RPMI7951 (cell line): ENCODE measurements around the gene KAZN. TPM values are rescaled to one million over a fixed set of nuclear protein-coding genes. Genes with fewer than 3 reads are reported as not detected.

Source experiments
- DNase-seq: peaks from one replicate; pipeline ENCODE4 v3.0.0-alpha.2; 2012; ENCODE audit warnings: low read depth
- total RNA-seq: library from RNA; depleted of rRNA; stranded (reverse); fragments of >200 nt; shearing (Covaris generic); gene quantifications from 2 replicates; pipeline ENCODE4 v1.2.3, GENCODE V29; 2014

The KAZN gene
- total RNA-seq, 1 experiment from 2014 or later: 0.24 TPM

DNA sequence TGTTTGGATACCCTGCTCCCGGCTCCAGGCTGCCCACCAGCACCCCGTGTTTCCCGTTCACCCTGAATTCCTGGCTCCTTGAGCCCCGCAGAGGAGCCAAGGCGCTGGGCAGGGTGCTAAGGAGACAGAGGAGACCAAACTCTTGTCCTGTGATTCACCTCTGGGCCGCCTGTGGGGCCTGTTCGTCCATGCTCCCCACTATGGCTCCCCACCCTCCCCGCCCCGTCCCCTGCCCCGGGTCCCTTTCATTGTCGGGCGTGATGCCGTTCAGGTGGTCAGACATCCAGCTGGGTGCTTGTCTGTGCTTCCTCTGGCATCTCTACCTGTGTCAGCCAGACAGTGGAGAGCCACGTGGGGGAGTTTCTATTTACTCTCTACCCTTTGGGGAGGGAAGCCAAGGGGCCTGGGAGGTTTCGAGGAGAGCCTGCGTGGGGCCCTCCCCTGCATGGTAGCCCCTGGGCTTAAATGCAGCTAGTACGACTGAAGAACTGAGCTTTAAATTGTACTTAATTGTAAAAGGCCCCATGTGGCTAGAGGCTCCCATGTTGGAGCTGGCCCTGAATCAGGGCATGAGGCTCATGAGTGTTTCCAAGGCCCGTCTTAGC, 333.7 kb downstream of the KAZN start:
- DNase-seq: no peak

DNA sequence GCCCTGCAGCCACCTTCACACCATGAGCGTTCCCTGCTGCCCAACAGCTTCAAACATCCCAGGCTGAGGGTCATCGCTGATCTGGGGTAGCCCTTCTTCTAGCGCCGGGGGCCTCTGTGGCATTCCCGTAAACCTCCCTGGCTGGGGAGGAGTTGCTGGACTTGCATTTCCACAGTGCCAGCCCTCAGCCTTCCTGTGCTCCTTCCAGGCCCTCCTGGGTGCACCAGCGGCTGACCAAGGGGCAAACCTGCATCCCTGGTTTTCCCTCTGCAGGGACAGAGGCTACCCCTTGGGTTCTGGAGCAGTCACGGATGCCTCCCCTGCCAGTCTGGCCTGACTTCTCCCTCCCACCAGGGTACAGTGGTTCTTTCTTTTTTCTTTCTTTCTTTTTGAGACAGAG, 336.4 kb downstream of the KAZN start:
- DNase-seq: no peak

DNA sequence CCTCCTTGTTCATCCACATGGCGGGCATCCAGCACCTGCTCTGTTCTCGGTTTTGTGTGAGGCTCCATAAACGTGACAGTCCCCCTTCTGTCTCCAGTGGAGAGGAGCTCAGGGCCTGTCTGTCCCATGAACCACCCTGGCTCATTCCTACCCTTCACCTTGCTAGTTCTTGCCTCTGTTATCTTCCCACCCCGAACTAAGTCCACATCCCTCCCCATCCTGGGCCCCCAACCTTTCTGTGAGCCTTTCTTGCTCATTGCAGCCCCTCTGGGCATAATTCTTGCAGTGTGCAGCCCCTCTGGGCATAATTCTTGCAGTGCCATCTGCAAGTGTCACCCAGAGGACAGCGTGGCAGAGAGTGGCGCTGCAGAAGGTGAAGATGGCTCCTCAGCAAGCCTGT, 338.3 kb downstream of the KAZN start:
- no peak for DNase-seq

- DNase-seq: no peak
Observed at GRCh38 chr1:14937288-14937949, 338.9 kb downstream of the KAZN start.

GRCh38 chr1:14939527-14940284, 341.2 kb downstream of the KAZN start:
- DNase-seq: peak; percentile 54

DNA sequence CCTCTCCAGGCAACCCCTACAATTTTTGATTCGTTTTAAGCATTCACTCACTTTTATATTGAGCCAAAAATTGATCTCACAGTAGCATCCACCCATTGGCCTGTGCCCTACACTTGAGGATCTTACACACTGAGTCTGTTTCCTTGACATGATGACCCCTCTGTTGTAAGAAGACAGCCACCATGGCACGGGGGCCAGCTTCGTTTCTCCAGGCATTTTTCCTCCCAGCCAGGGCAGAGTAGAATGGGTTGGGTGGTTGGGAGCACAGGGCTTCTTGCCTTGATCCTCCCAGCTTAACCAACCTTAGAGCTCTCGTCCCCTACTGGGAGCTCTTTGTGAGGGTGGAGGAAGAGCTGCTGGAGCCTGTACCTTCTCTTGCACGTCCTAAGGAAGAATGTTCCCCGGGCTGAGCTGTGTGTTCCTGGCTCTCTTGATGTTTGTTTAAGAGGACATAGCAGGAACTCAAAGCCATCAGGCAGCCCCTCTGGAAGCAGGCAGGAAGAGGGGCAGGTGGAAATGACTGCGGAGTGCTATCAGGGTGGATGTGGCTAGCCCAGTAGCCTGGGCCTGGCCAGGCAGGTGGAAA, 341.9 kb downstream of the KAZN start:
- no peak for DNase-seq

DNA sequence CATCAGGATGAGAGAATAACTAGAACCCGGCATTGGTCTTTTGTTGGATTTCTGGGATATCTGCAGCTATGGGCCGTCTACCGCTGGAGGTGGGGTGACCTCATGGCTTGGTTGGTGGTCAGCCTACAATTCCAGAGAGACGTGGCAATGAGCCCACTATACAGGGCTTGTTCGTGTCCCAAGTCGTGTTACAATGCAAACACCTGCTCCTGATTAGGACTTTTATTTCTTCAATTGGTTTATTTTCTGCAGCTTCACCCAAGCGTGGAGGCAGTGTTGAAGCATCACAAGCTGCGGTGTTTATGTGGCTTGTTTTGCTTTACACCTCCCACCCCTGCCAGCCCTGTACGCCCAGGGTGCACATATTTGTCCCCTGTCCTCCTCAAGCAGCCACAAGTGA, 343.4 kb downstream of the KAZN start:
- no peak for DNase-seq

- DNase-seq: no peak
Observed at GRCh38 chr1:14944471-14944985, 346.0 kb downstream of the KAZN start.

- DNase-seq: peak; percentile 51
Observed at GRCh38 chr1:14945132-14946010, 346.9 kb downstream of the KAZN start.

DNA sequence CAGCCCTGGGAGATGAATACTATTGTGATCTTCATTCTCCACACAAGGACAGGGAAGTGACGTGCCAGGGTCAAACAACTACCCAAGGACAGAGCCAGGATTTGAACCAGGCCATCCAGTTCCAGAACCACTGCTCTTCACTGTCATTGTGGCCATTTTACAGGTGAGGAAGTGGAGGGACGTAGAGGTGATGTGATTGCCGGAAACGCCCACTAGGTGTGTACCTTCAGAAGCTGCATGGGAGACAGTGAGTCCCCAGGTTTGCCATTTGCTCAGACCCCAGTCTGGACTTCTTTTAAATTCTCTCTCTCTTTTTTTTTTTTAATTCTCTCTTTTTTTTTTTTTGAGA, 347.5 kb downstream of the KAZN start:
- DNase-seq: no peak

DNA sequence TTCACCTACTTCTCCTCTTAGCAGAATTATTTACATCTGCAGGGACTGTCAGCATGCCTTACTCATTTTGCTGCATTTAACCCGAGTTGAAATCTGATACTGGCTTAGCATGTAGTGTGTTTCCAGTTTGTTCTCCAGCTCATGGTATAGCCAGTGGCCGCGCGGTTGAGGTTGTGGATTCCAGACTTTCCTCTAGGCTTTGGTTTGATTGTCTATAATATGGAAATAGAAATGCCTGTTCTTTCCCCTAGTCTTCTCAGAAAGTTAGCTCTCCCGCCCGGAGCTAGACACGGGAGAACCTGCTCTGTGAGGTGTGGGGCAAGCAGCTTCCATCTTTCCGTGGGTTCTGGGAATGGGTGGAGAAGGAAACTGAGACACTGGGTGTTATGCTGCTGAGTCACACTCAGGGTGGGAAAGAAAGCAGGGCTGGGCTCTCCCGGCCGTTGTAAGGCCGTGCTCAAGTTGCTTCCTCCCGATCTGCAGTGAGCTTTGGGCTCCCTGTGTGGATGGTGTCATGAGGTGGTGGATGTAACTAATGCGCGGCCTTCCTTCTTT, 348.3 kb downstream of the KAZN start:
- no peak for DNase-seq

DNA sequence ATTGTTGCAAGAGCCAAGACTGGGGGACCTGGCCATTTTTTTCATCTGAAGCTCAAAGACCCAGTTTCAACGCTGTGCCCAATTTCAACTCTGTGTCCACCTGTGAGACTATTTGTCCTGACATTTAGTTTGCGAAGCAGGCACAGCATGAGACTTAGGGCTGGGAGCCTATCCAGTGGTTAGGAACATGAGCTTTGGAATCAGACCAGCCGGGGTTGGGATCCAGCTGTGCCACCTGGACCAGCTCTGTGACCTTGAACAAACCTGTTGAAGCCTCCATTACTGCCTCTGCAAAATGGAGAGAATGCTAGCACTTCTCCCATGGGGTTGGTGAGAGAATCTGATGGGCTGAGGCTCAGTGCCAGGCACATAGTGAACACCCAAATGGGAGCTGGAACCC, 348.9 kb downstream of the KAZN start:
- no peak for DNase-seq

DNA sequence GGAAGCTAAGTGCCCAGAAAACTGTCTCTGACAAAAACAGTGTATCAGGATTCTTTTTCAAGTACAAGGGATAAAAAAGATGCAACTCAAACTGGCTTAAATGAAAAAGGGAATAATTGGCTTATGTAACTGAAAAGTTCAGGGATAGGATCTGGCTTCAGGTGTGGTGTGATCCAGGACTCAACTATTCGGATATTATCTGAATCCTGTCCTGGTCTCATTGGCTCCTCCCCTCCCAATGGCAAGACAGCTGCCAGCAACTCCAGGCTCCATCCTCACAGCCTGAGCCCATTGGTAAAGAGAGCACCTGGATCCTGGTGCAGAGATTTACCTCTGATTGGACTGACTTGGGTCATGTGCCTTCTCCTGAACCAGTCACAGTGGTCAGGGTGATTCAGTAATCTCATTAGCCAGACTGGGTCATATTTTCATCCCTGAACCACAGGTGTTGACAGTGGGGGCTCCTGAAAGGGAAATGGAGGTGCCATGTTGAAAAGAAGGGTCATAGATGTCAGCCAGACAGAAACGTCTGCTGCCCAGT, 349.7 kb downstream of the KAZN start:
- no peak for DNase-seq

DNA sequence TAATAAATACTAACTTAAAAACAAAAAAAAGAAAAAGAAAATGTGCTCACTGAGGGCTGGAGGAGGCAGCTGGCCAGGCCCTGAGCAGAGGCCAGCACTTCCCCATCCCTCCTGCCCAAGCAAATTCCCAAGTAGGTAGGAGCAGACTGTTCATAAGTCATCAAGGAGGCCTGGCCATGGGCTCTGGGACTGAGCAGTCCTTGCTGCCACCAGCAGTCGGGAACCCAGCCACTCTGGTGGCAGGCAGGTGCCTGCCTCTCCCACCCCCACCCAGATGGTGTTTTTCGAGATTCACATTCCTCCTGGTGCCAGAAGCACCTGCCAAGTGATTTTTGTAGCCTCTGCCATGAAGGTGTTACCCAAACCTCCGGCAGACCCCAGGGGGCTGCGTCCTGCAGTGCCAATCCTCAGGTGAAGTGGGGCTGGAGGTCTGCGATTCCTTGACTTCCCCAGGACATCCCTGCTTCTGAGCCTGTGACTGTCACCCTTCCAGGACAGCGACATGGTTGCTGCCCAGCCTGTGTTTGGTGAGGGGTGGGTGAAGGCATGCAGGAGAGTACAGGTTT, 350.9 kb downstream of the KAZN start:
- no peak for DNase-seq

DNA sequence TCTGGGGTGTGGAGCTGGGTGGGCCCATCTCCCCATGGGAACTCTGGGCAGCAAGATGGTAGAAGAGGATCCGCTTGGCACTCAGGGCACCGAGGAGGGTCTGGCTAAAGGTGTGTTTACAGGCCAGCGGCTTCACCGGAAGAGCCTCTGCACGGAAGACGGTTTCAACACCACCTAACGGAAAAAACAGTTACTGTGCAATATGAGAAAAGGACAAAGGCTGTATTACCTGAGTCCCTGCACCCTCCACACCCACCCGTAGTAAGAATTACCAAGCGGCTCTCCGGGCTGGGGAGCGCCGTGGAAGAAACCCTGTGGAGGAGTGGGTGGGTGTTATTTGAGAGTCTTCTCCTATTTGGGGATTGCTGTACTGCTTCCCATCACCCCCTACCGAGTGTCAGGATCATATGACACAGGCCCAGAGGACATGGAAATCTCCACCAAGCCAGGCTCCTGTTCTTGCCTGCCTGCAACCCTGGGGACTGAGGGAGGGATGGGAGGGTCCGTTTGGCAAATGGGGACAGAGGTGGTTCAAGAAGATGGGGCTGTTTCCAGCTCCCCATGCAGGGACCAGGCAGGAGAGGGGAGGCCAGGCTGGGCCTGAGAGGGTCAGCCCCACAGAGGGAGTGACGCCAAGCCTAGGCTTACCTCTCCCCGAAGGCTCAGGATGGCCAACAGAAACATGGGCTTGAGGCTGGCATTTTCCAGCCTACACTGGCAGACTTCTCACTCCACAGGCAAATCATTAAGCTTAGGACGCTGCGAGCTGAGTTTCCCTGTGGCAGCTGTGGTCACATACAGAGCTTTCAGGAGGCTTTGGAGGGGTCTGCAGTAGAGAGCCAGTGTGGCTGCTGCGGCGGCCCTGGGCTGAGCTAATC, 351.6 kb downstream of the KAZN start:
- DNase-seq: no peak

GRCh38 chr1:14951766-14952165, 353.3 kb downstream of the KAZN start:
- DNase-seq: no peak

DNA sequence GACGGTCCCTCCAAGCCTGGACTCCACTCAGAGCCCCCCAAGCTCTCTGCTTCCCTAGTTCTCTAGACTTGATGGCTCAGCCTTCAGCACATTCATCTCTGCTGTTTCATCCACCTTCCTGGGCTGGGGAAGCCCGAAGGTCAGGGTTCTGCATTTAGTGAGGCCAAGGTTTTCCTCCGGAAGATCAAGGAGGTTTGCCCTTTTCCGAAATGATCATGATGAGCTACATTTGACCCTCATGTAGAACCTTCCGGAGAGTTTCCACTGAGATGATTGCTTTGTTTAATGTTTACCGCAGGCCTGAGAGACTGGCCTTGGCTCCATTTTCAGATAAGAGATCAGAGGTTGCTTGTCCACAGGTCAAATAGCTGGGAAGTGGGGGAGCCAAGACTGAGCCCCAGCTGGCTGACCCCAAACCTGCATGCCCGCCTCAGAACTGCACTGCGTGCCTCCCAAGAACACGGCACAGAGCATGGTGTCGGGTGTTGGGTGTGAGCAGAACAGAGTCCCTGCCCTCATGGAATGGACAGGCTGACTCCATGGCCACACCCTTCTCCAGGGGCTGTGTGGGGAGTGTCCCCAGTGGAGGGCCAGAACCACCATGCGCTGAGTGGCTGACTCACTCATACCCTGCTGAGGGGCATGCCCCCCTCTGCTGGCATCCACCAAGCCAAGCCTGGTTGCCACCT, 354.3 kb downstream of the KAZN start:
- DNase-seq: peak; percentile 11

DNA sequence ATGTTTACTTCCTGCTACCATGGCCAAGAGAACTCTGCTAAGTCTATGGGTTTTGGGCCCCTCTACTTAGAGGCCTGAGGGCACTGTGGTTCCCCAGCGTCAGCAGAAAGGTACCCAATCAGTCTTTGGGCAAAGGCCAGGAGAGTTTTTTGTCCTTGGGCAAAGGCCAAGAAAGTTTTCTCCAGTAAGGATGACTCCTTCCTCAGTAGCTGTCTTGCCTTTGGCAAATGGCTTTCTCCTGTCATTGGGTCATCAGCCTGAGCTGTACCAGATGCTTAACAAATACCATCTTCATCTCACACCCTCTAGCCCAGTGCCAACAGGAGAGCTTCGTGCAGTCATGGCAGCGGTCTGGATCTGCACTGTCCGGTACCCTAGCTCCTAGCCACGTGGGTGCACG, 355.7 kb downstream of the KAZN start:
- DNase-seq: peak; percentile 91

DNA sequence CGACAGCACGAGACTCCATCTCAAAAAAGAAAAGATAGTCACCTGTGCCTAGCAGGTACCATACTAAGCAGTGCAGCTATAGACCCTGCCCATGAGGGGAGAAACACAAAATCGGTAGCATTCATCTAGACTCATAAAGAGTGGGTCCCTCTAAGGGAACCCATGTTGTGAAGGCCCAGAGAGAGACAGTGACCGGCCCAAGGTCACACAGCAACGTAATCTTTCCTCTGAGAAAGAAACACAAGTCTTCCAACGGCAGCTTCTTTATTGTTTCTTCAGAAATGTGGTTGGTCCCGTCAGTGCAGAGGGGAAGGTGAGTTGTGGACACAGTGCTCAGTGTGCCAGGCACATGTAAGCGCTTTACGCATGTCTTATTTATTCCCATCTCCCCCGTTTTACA, 356.4 kb downstream of the KAZN start:
- no peak for DNase-seq
